ENCODE results near the gene SERPINA9.

DNA sequence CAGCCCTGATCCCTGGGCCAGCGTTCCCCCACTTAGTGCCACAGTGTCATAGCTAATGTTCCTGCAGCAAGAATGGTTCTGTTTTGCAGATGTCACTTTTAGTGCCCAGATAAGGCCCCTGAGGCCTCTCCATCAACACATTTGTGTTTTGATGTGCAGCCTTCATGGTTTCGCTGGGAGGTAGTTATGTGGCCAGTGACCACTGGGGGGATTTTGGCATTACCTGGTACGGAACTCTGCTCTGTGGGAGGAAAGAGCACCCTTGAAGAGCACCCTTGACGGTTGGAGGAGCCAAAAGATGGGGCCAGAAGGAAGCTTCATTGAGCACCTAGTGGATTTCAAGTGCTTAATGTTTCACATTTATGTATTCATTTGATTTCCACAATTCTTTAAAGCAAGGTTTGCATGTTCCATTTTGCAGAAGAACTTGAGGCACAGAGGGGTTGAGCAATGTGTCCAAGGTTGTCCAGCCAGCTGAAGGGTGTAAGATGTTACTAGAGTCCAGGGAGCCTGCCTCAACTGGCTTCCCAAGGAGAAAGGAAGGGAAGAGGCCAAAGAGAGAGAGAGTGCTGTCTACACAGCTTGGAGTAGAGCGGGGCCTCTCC is 36.4 kb downstream of the SERPINA9 start:
- TF ChIP-seq, protein P1, sequence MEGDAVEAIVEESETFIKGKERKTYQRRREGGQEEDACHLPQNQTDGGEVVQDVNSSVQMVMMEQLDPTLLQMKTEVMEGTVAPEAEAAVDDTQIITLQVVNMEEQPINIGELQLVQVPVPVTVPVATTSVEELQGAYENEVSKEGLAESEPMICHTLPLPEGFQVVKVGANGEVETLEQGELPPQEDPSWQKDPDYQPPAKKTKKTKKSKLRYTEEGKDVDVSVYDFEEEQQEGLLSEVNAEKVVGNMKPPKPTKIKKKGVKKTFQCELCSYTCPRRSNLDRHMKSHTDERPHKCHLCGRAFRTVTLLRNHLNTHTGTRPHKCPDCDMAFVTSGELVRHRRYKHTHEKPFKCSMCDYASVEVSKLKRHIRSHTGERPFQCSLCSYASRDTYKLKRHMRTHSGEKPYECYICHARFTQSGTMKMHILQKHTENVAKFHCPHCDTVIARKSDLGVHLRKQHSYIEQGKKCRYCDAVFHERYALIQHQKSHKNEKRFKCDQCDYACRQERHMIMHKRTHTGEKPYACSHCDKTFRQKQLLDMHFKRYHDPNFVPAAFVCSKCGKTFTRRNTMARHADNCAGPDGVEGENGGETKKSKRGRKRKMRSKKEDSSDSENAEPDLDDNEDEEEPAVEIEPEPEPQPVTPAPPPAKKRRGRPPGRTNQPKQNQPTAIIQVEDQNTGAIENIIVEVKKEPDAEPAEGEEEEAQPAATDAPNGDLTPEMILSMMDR (IDR thresholded peaks at IDR 0.05; ENCODE audit: borderline replicate concordance, extremely low read depth, low read length, poor library complexity, severe bottlenecking): no peak
- no peak for TF ChIP-seq EZH2 (IDR thresholded peaks at IDR 0.05; ENCODE audit: borderline replicate concordance, low read depth, low read length, severe bottlenecking)
